ENCODE data around the gene SLC16A2.

SLC16A2 gene

GRCh38 chrX:74426071-74426470 is 4.8 kb downstream of the SLC16A2 start:
- Histone ChIP-seq H3K36me3 (no peaks in the 10 kb centered on the region), H3K27me3 (peaks cover 40% of the 10 kb centered on the region), H3K4me1 (ENCODE audit: control insufficient read depth in 1 of 2, insufficient read depth in 1 of 2, low read depth in 1 of 2, low read length in 1 of 2) (no peaks in the 10 kb centered on the region), H3K27ac (no peak overlapping the region), H3K4me3 (ENCODE audit: low read depth in 1 of 2, low read length in 1 of 2) (no peak overlapping the region), H3K9me3 (no peaks in the 10 kb centered on the region)
- TF ChIP-seq, protein P1, sequence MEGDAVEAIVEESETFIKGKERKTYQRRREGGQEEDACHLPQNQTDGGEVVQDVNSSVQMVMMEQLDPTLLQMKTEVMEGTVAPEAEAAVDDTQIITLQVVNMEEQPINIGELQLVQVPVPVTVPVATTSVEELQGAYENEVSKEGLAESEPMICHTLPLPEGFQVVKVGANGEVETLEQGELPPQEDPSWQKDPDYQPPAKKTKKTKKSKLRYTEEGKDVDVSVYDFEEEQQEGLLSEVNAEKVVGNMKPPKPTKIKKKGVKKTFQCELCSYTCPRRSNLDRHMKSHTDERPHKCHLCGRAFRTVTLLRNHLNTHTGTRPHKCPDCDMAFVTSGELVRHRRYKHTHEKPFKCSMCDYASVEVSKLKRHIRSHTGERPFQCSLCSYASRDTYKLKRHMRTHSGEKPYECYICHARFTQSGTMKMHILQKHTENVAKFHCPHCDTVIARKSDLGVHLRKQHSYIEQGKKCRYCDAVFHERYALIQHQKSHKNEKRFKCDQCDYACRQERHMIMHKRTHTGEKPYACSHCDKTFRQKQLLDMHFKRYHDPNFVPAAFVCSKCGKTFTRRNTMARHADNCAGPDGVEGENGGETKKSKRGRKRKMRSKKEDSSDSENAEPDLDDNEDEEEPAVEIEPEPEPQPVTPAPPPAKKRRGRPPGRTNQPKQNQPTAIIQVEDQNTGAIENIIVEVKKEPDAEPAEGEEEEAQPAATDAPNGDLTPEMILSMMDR (IDR thresholded peaks at IDR 0.05) = no peak

- Histone ChIP-seq H3K27me3 (peaks cover 34% of the 10 kb centered on the region), H3K27ac (no peak overlapping the region), H3K36me3 (no peaks in the 10 kb centered on the region), H3K9me3 (no peaks in the 10 kb centered on the region), H3K4me1 (ENCODE audit: control insufficient read depth in 1 of 2, insufficient read depth in 1 of 2, low read depth in 1 of 2, low read length in 1 of 2) (no peaks in the 10 kb centered on the region), H3K4me3 (ENCODE audit: low read depth in 1 of 2, low read length in 1 of 2) (no peak overlapping the region)
- TF ChIP-seq, protein P1 (IDR thresholded peaks at IDR 0.05) = no peak
Measured at GRCh38 chrX:74426615-74427014, 5.3 kb downstream of the SLC16A2 start.

GRCh38 chrX:74431797-74432196 is 10.5 kb downstream of the SLC16A2 start:
- no peak overlapping the region for H3K27ac ChIP-seq
- TF ChIP-seq, protein P1 (IDR thresholded peaks at IDR 0.05) = no peak
- H3K4me3 ChIP-seq (ENCODE audit: low read depth in 1 of 2, low read length in 1 of 2) = no peak overlapping the region
- H3K27me3 ChIP-seq = no peaks in the 10 kb centered on the region
- H3K9me3 ChIP-seq = no peaks in the 10 kb centered on the region
- H3K36me3 ChIP-seq = no peaks in the 10 kb centered on the region
- no peaks in the 10 kb centered on the region for H3K4me1 ChIP-seq (ENCODE audit: control insufficient read depth in 1 of 2, insufficient read depth in 1 of 2, low read depth in 1 of 2, low read length in 1 of 2)

GRCh38 chrX:74434336-74434735 is 13.0 kb downstream of the SLC16A2 start:
- Histone ChIP-seq H3K27me3 (no peaks in the 10 kb centered on the region), H3K4me3 (ENCODE audit: low read depth in 1 of 2, low read length in 1 of 2) (no peak overlapping the region), H3K36me3 (no peaks in the 10 kb centered on the region), H3K27ac (no peak overlapping the region), H3K9me3 (no peaks in the 10 kb centered on the region), H3K4me1 (ENCODE audit: control insufficient read depth in 1 of 2, insufficient read depth in 1 of 2, low read depth in 1 of 2, low read length in 1 of 2) (no peaks in the 10 kb centered on the region)
- TF ChIP-seq, protein P1 (IDR thresholded peaks at IDR 0.05) = no peak

DNA sequence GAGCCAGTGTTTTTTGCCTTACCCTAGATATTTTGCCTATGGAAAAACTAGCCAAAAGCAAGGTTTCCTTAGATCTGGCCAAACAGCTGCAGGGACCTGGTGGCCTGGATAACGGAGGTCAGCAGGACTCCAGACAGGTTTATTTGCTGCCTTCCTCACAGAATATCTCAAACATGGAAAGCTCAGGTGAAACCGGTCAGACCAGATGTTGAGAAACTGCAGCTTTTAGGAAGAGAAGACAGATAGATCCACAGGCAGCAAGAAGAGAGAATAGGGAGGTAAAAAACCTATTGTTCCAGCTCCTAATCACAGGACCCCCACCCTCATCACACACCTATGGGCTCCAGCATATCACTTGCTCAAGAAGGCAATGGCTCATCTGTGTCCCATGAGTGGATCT is 16.2 kb downstream of the SLC16A2 start:
- Histone ChIP-seq H3K36me3 (no peaks in the 10 kb centered on the region), H3K4me1 (ENCODE audit: control insufficient read depth in 1 of 2, insufficient read depth in 1 of 2, low read depth in 1 of 2, low read length in 1 of 2) (no peaks in the 10 kb centered on the region), H3K27me3 (no peaks in the 10 kb centered on the region), H3K4me3 (ENCODE audit: low read depth in 1 of 2, low read length in 1 of 2) (no peak overlapping the region), H3K27ac (no peak overlapping the region), H3K9me3 (no peaks in the 10 kb centered on the region)
- TF ChIP-seq, protein P1 (IDR thresholded peaks at IDR 0.05) = no peak

- Histone ChIP-seq H3K4me1 (ENCODE audit: control insufficient read depth in 1 of 2, insufficient read depth in 1 of 2, low read depth in 1 of 2, low read length in 1 of 2) (no peaks in the 10 kb centered on the region), H3K9me3 (no peaks in the 10 kb centered on the region), H3K27me3 (no peaks in the 10 kb centered on the region), H3K36me3 (no peaks in the 10 kb centered on the region), H3K27ac (no peak overlapping the region), H3K4me3 (ENCODE audit: low read depth in 1 of 2, low read length in 1 of 2) (no peak overlapping the region)
- TF ChIP-seq, protein P1 (IDR thresholded peaks at IDR 0.05) = no peak
Measured at GRCh38 chrX:74438764-74439163, 17.5 kb downstream of the SLC16A2 start.
